ENCODE results near the gene FRMD1. TPM values are rescaled to one million over a fixed set of nuclear protein-coding genes. Genes with fewer than 3 reads are reported as not detected.

The FRMD1 gene
- total RNA-seq, 3 donors from 2014 or later, result 0.29 to 0.96 (median 0.66) TPM

DNA sequence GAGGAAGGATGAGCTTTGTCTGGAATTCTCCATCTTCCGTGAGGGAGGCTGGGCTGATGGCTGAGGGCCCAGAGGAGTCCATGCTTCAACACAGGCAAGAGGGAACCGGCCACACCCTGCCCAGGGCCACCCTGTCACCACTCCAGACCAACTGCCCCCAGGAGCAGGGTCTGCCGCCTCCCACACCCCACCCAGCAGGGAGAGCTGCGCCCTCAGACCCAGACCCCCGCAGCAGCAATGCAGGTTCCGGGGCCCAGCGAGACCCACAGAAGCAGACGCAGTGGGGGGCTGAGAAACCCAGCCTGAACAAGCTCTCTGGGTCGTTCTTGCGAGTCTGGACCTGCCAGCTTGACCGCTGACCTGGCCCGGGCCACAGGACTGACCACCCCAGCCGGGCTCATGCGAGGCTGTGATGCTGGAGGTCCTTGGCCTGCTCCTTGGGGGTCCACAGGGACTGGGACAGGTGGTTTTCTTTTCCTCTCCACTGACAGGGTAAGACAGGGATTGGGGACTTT lies 25.0 kb downstream of the FRMD1 start:
- Histone ChIP-seq H3K27me3 (no peaks in the 10 kb centered on the region), H3K4me3 (no peak overlapping the region), H3K9me3 (no peaks in the 10 kb centered on the region), H3K36me3 (no peaks in the 10 kb centered on the region), H3K27ac (no peak overlapping the region), H3K4me1 (no peaks in the 10 kb centered on the region)
- TF ChIP-seq POLR2A (IDR thresholded peaks at IDR 0.05), result no peak
- TF ChIP-seq, protein P1, sequence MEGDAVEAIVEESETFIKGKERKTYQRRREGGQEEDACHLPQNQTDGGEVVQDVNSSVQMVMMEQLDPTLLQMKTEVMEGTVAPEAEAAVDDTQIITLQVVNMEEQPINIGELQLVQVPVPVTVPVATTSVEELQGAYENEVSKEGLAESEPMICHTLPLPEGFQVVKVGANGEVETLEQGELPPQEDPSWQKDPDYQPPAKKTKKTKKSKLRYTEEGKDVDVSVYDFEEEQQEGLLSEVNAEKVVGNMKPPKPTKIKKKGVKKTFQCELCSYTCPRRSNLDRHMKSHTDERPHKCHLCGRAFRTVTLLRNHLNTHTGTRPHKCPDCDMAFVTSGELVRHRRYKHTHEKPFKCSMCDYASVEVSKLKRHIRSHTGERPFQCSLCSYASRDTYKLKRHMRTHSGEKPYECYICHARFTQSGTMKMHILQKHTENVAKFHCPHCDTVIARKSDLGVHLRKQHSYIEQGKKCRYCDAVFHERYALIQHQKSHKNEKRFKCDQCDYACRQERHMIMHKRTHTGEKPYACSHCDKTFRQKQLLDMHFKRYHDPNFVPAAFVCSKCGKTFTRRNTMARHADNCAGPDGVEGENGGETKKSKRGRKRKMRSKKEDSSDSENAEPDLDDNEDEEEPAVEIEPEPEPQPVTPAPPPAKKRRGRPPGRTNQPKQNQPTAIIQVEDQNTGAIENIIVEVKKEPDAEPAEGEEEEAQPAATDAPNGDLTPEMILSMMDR (IDR thresholded peaks at IDR 0.05), result no peak
- no peak for TF ChIP-seq POLR2AphosphoS5 (IDR thresholded peaks at IDR 0.05)
- no peak for DNase-seq (ENCODE audit: low spot score in 2 of 2)
- intact Hi-C loops (cut with DNase I; ENCODE audit: low total_unique reads), result no loop called here

DNA sequence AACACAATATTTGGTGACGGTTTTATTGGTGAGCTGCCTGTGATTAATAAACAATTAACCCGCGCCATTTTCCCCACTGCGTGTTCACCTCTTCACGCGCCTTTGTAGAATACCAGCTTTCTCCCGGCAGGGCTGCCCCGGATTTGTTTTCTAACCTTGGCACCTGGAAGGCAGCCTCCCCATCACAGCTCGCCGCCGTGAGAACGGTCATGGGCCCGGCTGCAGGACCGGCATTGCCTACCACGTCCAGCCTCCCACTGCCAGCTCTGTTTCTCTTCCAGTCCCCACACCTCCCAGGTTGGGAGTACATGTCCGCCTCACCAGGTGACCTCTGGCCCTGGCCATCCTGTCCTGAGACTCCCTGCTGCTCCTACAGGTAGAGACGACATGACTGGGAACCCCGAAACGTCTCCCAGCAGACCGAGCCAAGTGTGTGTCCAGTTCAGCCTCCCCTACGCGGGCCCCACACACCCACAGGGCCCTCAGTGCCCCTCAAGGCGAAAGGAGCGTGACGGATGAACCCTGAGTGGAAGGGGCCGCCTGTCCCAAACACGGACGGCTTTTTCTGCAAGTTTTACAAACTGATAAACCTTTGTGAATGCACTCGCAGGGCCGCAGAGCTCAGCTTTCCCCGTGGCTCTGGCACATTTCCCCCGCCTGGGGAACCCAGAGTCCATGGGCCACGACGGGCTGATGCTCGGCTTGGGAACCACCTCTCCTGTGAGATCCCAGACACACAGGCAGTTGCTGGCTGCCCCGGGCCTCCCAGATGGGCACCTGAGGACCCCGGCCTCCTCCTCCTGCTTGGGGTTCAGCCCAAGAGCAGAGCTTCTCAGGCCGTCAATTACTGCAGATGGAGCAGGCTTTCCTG lies 25.7 kb downstream of the FRMD1 start:
- Histone ChIP-seq H3K27me3 (no peaks in the 10 kb centered on the region), H3K4me1 (no peaks in the 10 kb centered on the region), H3K36me3 (no peaks in the 10 kb centered on the region), H3K27ac (no peak overlapping the region), H3K9me3 (no peaks in the 10 kb centered on the region), H3K4me3 (no peak overlapping the region)
- no peak for TF ChIP-seq POLR2A (IDR thresholded peaks at IDR 0.05)
- TF ChIP-seq, protein P1 (IDR thresholded peaks at IDR 0.05), result no peak
- TF ChIP-seq POLR2AphosphoS5 (IDR thresholded peaks at IDR 0.05), result no peak
- no peak for DNase-seq (ENCODE audit: low spot score in 2 of 2)
- intact Hi-C loops (cut with DNase I; ENCODE audit: low total_unique reads), result no loop called here

DNA sequence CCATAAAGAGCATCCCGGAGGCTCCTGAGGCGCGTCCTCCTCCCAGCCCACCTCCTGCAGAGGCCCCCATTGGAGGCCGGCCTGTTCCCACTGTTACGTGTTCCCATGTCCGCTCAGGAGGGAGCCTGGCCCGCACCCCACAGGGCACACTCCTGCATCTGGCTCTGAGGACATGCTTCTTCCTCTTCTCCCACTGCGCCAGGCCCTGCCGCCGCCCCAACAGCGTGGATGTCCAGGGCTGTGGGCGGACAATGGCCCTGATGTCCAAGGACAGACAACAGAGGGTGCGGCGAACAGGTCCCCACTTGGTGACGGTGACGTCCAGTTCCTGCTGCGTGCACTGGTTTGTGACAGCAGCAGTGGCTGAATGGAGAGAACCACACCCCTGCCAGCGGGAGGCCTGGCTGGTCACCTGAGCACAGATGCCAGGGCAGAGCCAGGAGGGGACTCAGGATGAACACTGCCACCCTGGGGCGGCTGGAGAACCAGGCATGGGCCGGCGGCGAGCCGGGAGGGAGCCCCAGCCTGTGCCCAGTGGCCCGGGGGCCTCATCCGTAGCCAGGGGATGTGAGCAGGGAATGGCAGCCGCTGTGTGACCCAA lies 26.6 kb downstream of the FRMD1 start:
- intact Hi-C loops (cut with DNase I; ENCODE audit: low total_unique reads), result no loop called here
- Histone ChIP-seq H3K27ac (no peak overlapping the region), H3K4me1 (no peaks in the 10 kb centered on the region), H3K27me3 (no peaks in the 10 kb centered on the region), H3K4me3 (no peak overlapping the region), H3K9me3 (no peaks in the 10 kb centered on the region), H3K36me3 (no peaks in the 10 kb centered on the region)
- no peak for DNase-seq (ENCODE audit: low spot score in 2 of 2)
- no peak for TF ChIP-seq POLR2AphosphoS5 (IDR thresholded peaks at IDR 0.05)
- TF ChIP-seq, protein P1 (IDR thresholded peaks at IDR 0.05), result no peak
- TF ChIP-seq POLR2A (IDR thresholded peaks at IDR 0.05), result no peak

DNA sequence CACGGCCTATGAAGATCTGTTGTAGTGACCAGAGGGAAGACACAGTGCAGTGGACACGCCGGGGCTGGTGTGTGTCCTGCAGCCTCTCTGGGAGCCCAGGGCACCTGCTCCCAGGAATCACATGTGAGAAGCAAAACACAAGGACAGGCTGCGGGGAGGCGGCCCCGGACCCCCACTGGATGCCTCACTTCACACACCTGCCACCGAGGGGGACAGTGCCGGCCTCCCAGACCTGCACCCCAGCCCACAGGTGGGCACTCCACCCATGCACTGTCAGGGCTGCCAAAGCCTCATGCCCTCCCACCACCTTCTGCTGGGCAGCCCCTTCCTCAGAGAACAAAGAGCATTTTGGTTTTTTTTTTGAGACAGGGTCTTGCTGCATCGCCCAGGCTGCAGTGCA lies 27.4 kb downstream of the FRMD1 start:
- H3K27ac ChIP-seq, result no peak overlapping the region
- no peaks in the 10 kb centered on the region for H3K36me3 ChIP-seq
- H3K9me3 ChIP-seq, result no peaks in the 10 kb centered on the region
- H3K4me1 ChIP-seq, result no peaks in the 10 kb centered on the region
- no peak for DNase-seq (ENCODE audit: low spot score in 2 of 2)
- H3K27me3 ChIP-seq, result no peaks in the 10 kb centered on the region
- no peak overlapping the region for H3K4me3 ChIP-seq
- intact Hi-C loops (cut with DNase I; ENCODE audit: low total_unique reads), result no loop called here
- TF ChIP-seq POLR2A (IDR thresholded peaks at IDR 0.05) (no peak), POLR2AphosphoS5 (IDR thresholded peaks at IDR 0.05) (no peak)
- TF ChIP-seq, protein P1 (IDR thresholded peaks at IDR 0.05), result no peak
